ENCODE measurements around the gene ARID1B. TPM values are rescaled to one million over a fixed set of nuclear protein-coding genes. Genes with fewer than 3 reads are reported as not detected.

The ARID1B gene
- total and polyA plus RNA-seq, 9 of the 15 experiments (the other 6 are each of a cell fraction or from before 2014, with no cell fraction given) = 12.5 to 50.5 (median 25.8) TPM

GRCh38 chr6:157150076-157150475 lies 372.9 kb downstream of the ARID1B start (continued):
- TF ChIP-seq, protein P1, sequence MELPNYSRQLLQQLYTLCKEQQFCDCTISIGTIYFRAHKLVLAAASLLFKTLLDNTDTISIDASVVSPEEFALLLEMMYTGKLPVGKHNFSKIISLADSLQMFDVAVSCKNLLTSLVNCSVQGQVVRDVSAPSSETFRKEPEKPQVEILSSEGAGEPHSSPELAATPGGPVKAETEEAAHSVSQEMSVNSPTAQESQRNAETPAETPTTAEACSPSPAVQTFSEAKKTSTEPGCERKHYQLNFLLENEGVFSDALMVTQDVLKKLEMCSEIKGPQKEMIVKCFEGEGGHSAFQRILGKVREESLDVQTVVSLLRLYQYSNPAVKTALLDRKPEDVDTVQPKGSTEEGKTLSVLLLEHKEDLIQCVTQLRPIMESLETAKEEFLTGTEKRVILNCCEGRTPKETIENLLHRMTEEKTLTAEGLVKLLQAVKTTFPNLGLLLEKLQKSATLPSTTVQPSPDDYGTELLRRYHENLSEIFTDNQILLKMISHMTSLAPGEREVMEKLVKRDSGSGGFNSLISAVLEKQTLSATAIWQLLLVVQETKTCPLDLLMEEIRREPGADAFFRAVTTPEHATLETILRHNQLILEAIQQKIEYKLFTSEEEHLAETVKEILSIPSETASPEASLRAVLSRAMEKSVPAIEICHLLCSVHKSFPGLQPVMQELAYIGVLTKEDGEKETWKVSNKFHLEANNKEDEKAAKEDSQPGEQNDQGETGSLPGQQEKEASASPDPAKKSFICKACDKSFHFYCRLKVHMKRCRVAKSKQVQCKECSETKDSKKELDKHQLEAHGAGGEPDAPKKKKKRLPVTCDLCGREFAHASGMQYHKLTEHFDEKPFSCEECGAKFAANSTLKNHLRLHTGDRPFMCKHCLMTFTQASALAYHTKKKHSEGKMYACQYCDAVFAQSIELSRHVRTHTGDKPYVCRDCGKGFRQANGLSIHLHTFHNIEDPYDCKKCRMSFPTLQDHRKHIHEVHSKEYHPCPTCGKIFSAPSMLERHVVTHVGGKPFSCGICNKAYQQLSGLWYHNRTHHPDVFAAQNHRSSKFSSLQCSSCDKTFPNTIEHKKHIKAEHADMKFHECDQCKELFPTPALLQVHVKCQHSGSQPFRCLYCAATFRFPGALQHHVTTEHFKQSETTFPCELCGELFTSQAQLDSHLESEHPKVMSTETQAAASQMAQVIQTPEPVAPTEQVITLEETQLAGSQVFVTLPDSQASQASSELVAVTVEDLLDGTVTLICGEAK (IDR thresholded peaks at IDR 0.05) = no peak
- TF ChIP-seq, protein P1 (CRISPR knock-in tag; IDR thresholded peaks at IDR 0.05) = no peak
- TF ChIP-seq, protein P2, sequence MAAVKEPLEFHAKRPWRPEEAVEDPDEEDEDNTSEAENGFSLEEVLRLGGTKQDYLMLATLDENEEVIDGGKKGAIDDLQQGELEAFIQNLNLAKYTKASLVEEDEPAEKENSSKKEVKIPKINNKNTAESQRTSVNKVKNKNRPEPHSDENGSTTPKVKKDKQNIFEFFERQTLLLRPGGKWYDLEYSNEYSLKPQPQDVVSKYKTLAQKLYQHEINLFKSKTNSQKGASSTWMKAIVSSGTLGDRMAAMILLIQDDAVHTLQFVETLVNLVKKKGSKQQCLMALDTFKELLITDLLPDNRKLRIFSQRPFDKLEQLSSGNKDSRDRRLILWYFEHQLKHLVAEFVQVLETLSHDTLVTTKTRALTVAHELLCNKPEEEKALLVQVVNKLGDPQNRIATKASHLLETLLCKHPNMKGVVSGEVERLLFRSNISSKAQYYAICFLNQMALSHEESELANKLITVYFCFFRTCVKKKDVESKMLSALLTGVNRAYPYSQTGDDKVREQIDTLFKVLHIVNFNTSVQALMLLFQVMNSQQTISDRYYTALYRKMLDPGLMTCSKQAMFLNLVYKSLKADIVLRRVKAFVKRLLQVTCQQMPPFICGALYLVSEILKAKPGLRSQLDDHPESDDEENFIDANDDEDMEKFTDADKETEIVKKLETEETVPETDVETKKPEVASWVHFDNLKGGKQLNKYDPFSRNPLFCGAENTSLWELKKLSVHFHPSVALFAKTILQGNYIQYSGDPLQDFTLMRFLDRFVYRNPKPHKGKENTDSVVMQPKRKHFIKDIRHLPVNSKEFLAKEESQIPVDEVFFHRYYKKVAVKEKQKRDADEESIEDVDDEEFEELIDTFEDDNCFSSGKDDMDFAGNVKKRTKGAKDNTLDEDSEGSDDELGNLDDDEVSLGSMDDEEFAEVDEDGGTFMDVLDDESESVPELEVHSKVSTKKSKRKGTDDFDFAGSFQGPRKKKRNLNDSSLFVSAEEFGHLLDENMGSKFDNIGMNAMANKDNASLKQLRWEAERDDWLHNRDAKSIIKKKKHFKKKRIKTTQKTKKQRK (IDR thresholded peaks at IDR 0.05; ENCODE audit: borderline replicate concordance, low read depth, low read length) = no peak
- no peak for TF ChIP-seq ZNF561 (CRISPR knock-in tag; conservative IDR thresholded peaks at IDR 0.05)
- TF ChIP-seq ARID1B (IDR thresholded peaks at IDR 0.05) = no peak
- no peak for TF ChIP-seq HDGF (IDR thresholded peaks at IDR 0.05)
- no peak for TF ChIP-seq MXD1 (CRISPR knock-in tag; IDR thresholded peaks at IDR 0.05; ENCODE audit: borderline replicate concordance, poor library complexity, severe bottlenecking)
- no peak for TF ChIP-seq BRD4 (IDR thresholded peaks at IDR 0.05)
- TF ChIP-seq MTA1 (IDR thresholded peaks at IDR 0.05; ENCODE audit: borderline replicate concordance) = no peak
- TF ChIP-seq ZNF41 (CRISPR knock-in tag; conservative IDR thresholded peaks at IDR 0.05) = no peak
